NCI-H187 (cell line): ENCODE results near the gene LRCOL1.

Experiments used
- DNase-seq, 2 experiments: peaks; one replicate each; lab custom pipeline; 2025; lab: John Stamatoyannopoulos, UW

LRCOL1 gene

DNA sequence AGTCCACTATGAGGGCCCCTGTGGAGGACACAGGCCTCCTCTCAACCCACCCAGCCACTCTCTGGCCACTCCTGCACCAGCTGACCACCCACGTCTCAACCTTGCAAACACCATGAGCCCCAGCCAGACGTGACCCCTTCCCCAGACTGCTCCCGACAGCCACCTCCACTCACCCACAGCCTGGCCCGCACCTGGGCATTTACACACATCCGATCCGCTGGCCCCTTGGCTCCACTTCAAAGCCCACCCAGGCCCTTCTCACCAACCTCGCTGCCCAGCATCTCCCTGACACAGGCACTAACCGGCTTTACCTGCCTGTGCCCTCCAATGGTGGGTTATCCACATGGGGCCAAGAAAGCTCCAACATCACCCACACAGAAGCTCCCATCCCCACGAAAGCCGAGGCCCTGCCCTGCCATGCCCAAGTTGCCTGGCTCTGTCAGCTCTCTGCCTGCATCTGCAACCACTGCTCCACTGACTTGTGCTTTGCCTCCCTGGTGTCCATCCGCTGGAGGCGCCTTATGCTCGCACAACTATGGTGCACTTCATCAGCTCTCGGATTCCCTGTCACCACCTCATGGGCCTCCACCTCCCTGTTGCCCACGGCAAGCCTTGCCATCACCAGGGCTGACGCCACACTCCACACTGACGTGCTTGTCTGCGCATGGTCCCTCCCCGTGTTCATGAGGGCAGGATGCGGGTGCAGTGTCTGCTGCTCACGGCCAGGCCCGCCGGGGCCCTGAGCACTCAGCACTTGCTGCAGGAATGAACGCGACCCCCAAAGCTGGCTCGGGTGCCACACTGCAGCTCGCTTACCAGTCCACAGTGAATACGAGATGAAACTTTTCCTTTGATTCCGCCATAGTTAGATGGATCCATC, 24.9 kb upstream of the LRCOL1 start:
- DNase-seq = no peak

GRCh38 chr12:132634411-132634990, 24.1 kb upstream of the LRCOL1 start:
- no peak for DNase-seq

DNA sequence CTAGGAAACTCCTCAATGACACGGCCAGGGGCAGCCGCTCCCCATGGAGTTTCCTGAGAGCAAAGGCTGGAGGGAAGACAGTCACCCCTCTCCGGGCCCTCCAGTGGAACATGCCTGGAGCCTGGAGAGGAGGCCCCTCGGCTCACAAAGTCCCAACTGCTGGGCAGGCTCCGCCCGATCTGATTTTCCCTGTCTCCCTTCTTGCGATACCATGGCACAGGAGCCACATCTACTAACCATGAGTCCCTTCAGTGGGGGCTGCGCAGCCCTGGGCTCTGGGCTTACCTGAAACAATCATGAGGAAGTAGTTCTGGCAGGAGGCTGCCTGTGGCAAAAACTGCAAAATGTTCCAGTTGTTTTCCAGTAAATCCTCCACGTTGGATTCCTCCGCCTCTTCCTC, 23.5 kb upstream of the LRCOL1 start:
- no peak for DNase-seq

DNA sequence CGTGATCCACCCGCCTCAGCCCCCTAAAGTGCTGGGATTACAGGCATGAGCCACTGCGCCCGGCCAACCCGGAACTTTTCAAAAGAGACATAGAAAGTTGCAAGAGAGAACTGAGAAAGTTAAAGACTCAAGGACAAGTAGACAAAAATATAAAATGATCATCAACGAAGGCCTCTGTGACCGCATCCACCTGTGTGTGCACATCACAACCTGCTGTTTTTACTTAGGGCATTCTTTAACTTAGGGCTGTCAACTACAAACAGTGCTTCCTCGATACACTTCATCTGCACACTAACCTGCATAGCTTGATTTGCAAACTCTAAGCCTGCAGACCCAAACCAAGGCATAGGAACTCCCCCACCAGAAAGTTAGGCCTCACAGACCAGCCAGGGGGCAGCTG, 23.0 kb upstream of the LRCOL1 start:
- no peak for DNase-seq

DNA sequence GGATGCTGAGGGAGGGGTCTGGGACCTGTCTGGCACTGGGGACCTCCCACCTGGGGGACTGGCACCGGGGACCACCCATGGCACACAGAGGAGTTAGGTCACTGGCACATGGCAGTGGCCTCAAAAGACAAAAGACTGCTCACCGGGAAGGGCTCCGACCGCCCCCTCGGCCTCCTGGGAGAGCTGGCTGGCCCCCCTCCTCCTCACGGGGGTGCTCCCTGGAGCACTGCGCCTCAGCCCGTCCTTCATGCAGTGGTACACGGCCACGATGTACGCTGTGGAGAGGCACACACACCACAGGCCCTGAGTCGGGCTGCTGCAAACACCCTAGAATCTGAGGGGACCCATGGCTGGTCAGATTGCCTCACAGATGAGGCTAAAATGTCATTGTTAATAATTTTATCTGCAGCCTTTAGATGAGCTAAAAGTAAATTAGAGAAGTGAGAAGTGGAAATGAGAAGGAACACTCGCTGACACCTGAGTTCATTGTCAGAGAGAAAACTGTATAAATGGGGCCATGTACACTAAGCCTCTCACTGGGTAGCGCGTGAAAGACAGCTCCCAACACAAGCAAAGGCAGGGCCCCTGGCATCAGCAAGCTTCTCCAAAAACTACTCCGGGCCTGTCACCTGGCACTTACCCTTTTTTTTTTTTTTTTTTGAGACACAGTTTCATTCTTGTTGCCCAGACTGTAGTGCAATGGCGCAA, 22.3 kb upstream of the LRCOL1 start:
- DNase-seq = no peak

DNA sequence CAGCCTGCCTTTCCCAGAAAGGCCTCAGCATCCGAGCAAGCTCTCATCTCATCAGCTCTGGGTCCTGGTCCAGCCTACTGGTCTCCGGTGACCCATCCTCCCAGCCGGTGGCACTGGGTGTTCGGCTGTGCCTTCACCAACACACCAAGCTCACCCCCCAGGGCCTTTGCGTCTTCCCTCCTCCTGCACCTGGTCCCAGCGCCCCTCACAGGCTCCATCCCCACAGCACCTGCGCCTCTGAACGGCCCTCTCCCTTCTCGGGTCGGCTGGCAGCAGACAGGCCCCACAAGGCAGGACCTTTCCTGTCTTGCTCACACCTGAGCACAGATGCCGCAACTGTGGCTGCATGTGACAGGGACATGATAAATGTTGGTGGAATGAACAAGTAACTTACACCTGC, 21.3 kb upstream of the LRCOL1 start:
- DNase-seq = no peak

DNA sequence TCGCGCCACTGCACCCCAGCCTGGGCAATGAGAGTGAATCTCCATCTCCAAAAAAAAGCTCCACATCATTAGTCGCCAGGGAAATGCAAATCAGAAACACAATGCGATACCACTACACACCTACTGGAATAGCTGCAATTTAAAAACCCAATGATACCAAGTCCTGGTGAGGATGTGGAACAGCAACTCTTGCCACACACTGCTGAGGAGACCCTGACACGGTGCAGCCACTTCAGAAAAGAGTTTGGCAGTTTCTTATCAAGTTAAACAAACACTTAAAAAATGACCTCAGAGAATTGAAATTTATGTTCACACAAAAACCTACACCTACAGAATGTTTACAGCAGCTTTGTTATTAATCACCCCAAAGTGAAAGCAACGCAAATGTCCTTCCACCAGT, 20.3 kb upstream of the LRCOL1 start:
- no peak for DNase-seq

GRCh38 chr12:132629330-132629729, 18.9 kb upstream of the LRCOL1 start:
- no peak for DNase-seq

DNA sequence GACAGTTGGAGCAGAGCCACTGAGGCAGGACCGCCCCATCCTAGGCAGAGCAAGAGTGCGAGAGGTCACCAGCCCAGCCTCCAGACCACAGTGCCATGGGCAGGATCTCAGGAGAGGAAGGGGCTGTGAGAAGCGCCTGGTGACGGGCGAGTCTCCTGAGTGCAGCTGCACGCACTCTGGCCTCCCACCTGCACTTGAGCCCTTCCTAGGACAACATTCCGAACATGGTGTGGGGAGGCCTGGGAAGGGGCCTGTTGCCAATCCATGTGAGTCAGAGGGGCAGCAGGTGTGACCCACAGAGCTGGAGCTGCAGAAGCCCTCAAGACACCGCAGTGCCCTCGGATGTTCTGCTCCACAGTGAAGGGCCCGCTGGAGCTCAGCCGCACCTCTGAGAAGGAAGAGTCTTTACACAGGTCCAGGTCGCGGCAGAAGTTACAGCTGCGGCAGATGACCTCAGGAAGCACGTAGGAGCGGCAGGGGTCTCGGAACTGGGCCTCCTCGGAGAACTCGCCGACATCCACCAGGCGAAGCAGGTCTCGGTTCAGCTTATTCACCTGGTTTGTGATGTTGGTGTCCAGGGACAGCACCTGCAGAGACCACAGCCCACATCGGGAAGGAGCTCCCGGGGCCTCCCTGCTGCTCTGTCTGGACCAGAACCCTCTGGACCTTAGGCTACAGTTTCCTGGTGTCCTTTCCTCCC, 15.5 kb upstream of the LRCOL1 start:
- no peak for DNase-seq

- DNase-seq = no peak
These were observed 14.7 kb upstream of the LRCOL1 start for GRCh38 chr12:132624910-132625630.

DNA sequence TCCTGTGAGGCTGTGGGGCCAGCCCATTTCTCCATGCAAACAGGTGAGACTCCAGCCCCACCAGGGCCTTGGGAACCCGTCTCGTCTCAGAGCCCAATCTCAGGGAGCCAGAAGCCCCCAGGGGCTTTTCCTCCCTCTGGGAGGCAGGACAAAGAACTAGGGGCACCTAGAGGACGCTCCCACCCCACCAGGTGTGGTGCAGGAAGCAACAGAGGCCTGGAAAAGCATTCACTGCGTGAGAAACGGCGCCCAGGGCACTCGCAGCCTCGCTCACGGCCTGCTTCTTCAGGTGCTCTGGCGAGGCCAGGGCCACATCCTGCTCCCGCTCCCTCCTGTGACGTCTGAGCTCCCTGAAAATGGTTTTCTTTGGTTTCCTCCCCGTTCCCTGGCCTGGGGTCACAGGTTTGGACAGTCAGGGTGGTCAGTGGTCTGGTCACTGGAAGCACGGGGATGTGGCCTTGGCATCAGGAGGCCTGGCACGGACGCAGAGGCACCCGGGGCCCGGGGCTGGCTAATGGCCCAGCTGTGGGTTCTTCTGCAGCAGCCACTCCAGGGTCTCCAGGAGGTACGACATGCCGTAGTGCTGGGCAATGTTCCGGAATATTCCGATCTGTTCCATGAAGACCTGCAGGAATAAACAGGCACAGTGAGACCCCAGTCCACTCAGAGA, 13.9 kb upstream of the LRCOL1 start:
- no peak for DNase-seq

DNA sequence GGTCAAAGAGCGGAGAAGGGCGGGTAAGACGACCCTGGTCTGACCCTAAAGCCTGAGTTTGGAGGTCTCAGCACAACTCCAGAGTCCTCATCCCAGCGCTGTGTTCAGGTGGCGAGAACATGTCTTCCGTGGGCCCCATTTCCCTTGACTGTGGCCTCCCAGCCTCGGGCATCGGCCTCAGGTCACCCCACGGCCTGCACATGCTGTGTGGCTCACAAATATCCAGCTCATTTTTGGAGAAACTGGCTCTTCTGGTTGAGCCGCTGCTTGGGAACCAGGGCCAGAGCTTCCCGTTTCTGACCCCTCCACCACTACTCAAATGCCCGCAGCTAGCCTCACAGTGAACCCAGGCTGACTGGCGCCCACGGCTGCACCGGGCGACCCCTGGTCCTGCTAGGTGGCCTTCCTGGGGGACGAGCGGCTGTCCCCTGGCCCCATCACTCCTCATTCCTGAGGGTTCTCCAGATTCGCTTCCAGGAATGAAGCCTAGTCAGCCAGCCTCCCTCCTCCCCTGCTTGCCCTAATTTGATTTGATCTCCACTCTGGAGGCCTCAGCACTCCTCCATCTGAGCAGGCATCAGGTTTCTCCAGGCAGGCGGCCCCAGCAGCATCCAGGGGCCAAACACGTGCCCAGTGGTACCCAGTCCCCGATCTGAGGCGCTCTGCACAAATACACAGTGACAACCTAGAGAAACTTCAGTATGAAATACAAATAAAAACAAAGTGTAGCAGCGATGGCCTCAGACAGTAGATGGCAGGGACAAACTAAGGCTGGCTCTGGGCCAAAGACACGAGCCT, 12.9 kb upstream of the LRCOL1 start:
- DNase-seq = no peak

DNA sequence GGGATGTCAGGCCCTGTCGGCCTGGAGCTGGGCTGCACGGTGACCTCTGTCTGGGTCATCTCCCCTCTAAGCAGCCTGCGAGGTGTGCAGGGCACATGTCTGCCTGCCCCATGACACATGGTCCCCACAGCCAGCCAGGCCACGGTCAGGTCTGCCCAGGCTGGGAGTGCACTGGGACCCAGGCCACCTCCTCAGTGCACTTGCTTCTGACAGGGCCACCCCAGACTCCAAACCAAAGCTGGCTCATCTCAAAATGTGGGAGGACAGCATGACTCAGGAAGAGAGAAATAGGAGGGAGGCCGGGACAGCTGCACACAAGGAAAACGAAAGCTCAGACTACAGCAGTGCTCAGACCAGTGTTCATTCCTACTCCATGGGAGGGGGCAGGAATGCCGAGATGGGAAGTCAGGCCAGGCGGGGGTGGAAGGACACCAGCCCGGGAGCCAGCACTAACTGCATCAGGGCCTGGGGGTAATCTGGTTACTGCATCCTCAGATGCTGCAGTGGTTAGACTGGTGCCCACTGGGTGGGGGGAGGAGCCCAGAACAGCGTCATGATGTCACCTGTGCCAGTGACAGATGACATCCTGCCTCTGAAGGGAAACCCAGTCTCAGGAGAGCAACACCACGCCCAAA, 12.2 kb upstream of the LRCOL1 start:
- no peak for DNase-seq

- no peak for DNase-seq
These were observed 11.5 kb upstream of the LRCOL1 start for GRCh38 chr12:132621657-132622435.

GRCh38 chr12:132620899-132621656, 10.7 kb upstream of the LRCOL1 start:
- DNase-seq = no peak

DNA sequence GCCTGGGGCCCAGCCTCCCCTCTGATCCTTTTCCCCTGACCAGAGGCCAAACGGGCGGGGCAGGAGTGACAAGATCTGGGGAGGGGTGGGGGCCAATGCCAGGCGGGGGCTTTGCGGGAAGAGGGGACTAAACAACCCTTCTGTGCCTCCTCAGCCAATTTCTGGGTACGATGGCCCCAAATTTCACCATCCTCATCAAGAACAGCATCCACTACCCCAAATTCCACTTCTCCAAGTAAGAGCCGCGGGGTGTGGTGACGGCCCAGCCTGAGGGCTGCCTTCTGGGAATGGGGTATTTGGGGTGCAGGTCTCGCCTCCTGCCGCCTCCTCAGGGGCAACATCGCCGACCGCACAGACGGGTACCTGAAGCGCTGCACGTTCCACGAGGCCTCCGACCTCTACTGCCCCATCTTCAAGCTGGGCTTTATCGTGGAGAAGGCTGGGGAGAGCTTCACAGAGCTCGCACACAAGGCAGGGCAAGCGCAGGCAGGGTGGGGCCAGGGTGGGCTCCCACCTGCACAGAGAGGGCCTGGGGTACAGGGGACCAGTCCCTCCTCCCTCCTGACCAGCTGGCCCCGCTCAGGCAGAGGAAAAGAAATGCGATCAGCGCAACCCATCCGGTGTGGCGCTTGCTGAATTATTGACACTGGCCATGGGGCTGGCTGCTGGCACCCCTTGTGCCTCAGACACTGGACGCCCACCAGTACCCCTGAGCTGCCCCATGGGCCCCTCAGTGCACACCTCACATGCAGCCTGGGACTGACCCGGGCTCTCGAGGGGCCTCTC, 9.9 kb upstream of the LRCOL1 start:
- DNase-seq = no peak

GRCh38 chr12:132619386-132620112, 9.2 kb upstream of the LRCOL1 start:
- no peak for DNase-seq
